ENCODE measurements around the gene RHOJ.

DNA sequence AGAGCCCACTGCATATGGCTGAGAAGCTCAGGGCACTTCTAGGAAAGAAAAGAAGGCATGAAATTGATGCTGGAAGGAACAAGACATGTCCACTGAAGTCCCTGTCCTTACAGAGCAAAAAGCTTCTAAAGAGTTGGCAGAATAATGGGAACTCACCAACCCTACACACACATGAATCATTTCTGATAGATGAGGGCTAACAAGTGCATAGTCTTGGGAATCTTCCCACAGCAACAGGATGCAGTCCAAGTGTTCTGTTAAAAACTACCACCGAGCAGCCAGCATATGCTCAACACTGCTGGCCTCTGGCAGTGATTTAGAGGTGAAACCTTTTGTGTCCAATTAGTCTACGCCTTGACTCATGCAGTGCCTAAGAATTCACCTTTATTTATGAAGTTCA, 44.8 kb downstream of the RHOJ start:
- TF ChIP-seq, protein P1, sequence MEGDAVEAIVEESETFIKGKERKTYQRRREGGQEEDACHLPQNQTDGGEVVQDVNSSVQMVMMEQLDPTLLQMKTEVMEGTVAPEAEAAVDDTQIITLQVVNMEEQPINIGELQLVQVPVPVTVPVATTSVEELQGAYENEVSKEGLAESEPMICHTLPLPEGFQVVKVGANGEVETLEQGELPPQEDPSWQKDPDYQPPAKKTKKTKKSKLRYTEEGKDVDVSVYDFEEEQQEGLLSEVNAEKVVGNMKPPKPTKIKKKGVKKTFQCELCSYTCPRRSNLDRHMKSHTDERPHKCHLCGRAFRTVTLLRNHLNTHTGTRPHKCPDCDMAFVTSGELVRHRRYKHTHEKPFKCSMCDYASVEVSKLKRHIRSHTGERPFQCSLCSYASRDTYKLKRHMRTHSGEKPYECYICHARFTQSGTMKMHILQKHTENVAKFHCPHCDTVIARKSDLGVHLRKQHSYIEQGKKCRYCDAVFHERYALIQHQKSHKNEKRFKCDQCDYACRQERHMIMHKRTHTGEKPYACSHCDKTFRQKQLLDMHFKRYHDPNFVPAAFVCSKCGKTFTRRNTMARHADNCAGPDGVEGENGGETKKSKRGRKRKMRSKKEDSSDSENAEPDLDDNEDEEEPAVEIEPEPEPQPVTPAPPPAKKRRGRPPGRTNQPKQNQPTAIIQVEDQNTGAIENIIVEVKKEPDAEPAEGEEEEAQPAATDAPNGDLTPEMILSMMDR (IDR thresholded peaks at IDR 0.05), result no peak
- TF ChIP-seq POLR2AphosphoS5 (IDR thresholded peaks at IDR 0.05), result no peak
- TF ChIP-seq POLR2A (IDR thresholded peaks at IDR 0.05), result no peak
